H1 (cell line): ENCODE results near the gene ELOVL4. TPM values are rescaled to one million over a fixed set of nuclear protein-coding genes. Genes with fewer than 3 reads are reported as not detected.

Experiments
- CTCF ChIA-PET: fragments of 300-600 bp; sonication (Branson Sonifier 250); formaldehyde crosslinking; loops from one replicate; lab custom pipeline; 2021; ENCODE audit not compliant: partially characterized antibody; lab: Charles Lee
- POLR2A ChIA-PET: fragments of 300-600 bp; sonication (Branson Sonifier 250); formaldehyde crosslinking; loops from one replicate; lab custom pipeline; 2021; ENCODE audit warnings: inconsistent platforms; ENCODE audit not compliant: partially characterized antibody; lab: Charles Lee
- DNase-seq, 2 experiments: peaks; one replicate each; pipeline versions ENCODE4 v3.0.0 to v3.0.0-alpha.2; 2010 to 2022; ENCODE audit warnings: low spot score in 2 of 2, low read depth in 1 of 2, mixed read lengths in 1 of 2
- FAIRE-seq: peaks from 2 replicates; lab custom pipeline; 2011; peaks lifted over from hg19 to GRCh38; lab: Jason Lieb, UNC
- H2AFZ ChIP-seq: 2 replicates; pipeline ENCODE4 v1.8.1; 2012; ENCODE audit warnings: low read length, inconsistent platforms
- H2AK5ac ChIP-seq: 2 replicates; pipeline ENCODE4 v1.6.1; 2013; ENCODE audit warnings: low read depth, low read length
- H2BK120ac ChIP-seq: replicated peaks from 2 replicates; pipeline ENCODE3; 2013; ENCODE audit warnings: low read depth, low read length, inconsistent platforms
- H2BK12ac ChIP-seq: 2 replicates; pipeline ENCODE4 v1.6.1; 2013; ENCODE audit warnings: low read depth, low read length
- H2BK15ac ChIP-seq: 2 replicates; pipeline ENCODE4 v1.6.1; 2013; ENCODE audit warnings: low read length
- H2BK20ac ChIP-seq: 2 replicates; pipeline ENCODE4 v1.6.1; 2013; ENCODE audit warnings: low read length
- H2BK5ac ChIP-seq: 2 replicates; pipeline ENCODE4 v1.6.1; 2013; ENCODE audit warnings: low read depth, low read length
- H3K14ac ChIP-seq: 2 replicates; pipeline ENCODE4 v1.6.1; 2013; ENCODE audit warnings: inconsistent platforms; ENCODE audit not compliant: insufficient read length
- H3K18ac ChIP-seq: 2 replicates; pipeline ENCODE4 v1.6.1; 2013; ENCODE audit warnings: low read length; ENCODE audit errors: extremely low read depth
- H3K23ac ChIP-seq: 2 replicates; pipeline ENCODE4 v1.6.1; 2013; ENCODE audit warnings: inconsistent platforms; ENCODE audit not compliant: insufficient read length
- H3K23me2 ChIP-seq: 2 replicates; pipeline ENCODE4 v1.6.1; 2013; ENCODE audit warnings: low read depth, low read length
- H3K27ac ChIP-seq: 2 replicates; pipeline ENCODE4 v1.6.1; 2011; ENCODE audit warnings: low read depth, low read length, inconsistent platforms
- H3K27me3 ChIP-seq, 4 experiments: replicated peaks in 1 of 4; 1 replicate in 1 of 4; 2 replicates in 3 of 4; pipeline versions ENCODE4 v1.6.1 to v1.8.1; 2011 to 2013; ENCODE audit warnings: low read length in 3 of 4, mild to moderate bottlenecking in 3 of 4, inconsistent platforms in 2 of 4, mixed read lengths in 2 of 4, moderate library complexity in 1 of 4; ENCODE audit not compliant: control insufficient read depth in 3 of 4, insufficient read depth in 3 of 4; ENCODE audit errors: extremely low read depth in 1 of 4
- H3K36me3 ChIP-seq, 4 experiments: 2 replicates each; pipeline versions ENCODE4 v1.6.1 to v1.8.1; 2011 to 2013; ENCODE audit warnings: mild to moderate bottlenecking in 4 of 4, low read length in 3 of 4, moderate library complexity in 2 of 4, control low read depth in 1 of 4, inconsistent platforms in 1 of 4; ENCODE audit not compliant: insufficient read depth in 4 of 4, control insufficient read depth in 2 of 4
- H3K4ac ChIP-seq: replicated peaks from 2 replicates; pipeline ENCODE3; 2013; ENCODE audit warnings: low read length, low read depth, mixed read lengths, inconsistent platforms; ENCODE audit not compliant: insufficient read length
- H3K4me1 ChIP-seq, 4 experiments: replicated peaks in 1 of 4; 1 replicate in 1 of 4; 2 replicates in 3 of 4; pipeline versions ENCODE4 v1.6.1 to v1.8.1; 2011 to 2013; ENCODE audit warnings: low read length in 3 of 4, inconsistent platforms in 2 of 4, mixed read lengths in 1 of 4; ENCODE audit not compliant: insufficient read depth in 4 of 4, control insufficient read depth in 3 of 4
- H3K4me2 ChIP-seq, 2 experiments: 2 replicates each; pipeline versions ENCODE4 v1.6.1 to v1.8.1; 2011 to 2013; ENCODE audit warnings: low read depth in 2 of 2, low read length in 2 of 2, control low read depth in 1 of 2, inconsistent platforms in 1 of 2, mild to moderate bottlenecking in 1 of 2; ENCODE audit not compliant: insufficient read depth in 1 of 2
- H3K4me3 ChIP-seq, 4 experiments: fragments of 200-600, 300-600 bp in 1 of 4; sonication (generic), shearing (Covaris generic), sonication (Bioruptor Twin) in 1 of 4; 2 replicates each; pipeline versions ENCODE4 v1.5.1 to v1.8.1; 2011 to 2016; ENCODE audit warnings: low read length in 4 of 4, low read depth in 3 of 4, control low read depth in 2 of 4, inconsistent platforms in 2 of 4, mild to moderate bottlenecking in 2 of 4, mixed read lengths in 1 of 4, moderate library complexity in 1 of 4; ENCODE audit not compliant: insufficient read depth in 2 of 4; ENCODE audit errors: extremely low read depth in 1 of 4
- H3K56ac ChIP-seq: replicated peaks from 2 replicates; pipeline ENCODE3; 2013; ENCODE audit warnings: low read depth, mild to moderate bottlenecking, mixed read lengths, low read length, inconsistent platforms; ENCODE audit not compliant: insufficient read length
- H3K79me1 ChIP-seq: 2 replicates; pipeline ENCODE4 v1.6.1; 2013; ENCODE audit warnings: low read depth, low read length, control low read depth
- H3K79me2 ChIP-seq, 2 experiments: 2 replicates each; pipeline versions ENCODE4 v1.6.1 to v1.8.1; 2012 to 2013; ENCODE audit warnings: low read length in 2 of 2, mild to moderate bottlenecking in 2 of 2, inconsistent platforms in 1 of 2; ENCODE audit not compliant: insufficient read depth in 2 of 2, control insufficient read depth in 1 of 2
- H3K9ac ChIP-seq, 4 experiments: replicated peaks in 1 of 4; 1 replicate in 1 of 4; 2 replicates in 3 of 4; pipeline versions ENCODE4 v1.6.1 to v1.8.1; 2011 to 2013; ENCODE audit warnings: low read depth in 3 of 4, low read length in 3 of 4, control low read depth in 2 of 4, mild to moderate bottlenecking in 2 of 4, moderate library complexity in 2 of 4, inconsistent platforms in 1 of 4; ENCODE audit errors: extremely low read depth in 1 of 4
- H3K9me3 ChIP-seq, 2 experiments: 2 replicates each; pipeline versions ENCODE4 v1.6.1 to v1.8.1; 2012 to 2013; ENCODE audit warnings: mild to moderate bottlenecking in 2 of 2, moderate library complexity in 2 of 2, control low read depth in 1 of 2, inconsistent platforms in 1 of 2, low read depth in 1 of 2, low read length in 1 of 2, mixed read lengths in 1 of 2; ENCODE audit not compliant: insufficient read depth in 2 of 2
- H4K20me1 ChIP-seq, 2 experiments: replicated peaks in 1 of 2; 2 replicates each; pipeline versions ENCODE3 to v1.8.1; 2011 to 2013; ENCODE audit warnings: inconsistent platforms in 2 of 2, low read length in 2 of 2, mild to moderate bottlenecking in 1 of 2; ENCODE audit not compliant: insufficient read depth in 2 of 2, control insufficient read depth in 1 of 2
- H4K5ac ChIP-seq: 2 replicates; pipeline ENCODE4 v1.6.1; 2013; ENCODE audit warnings: low read length, low read depth, mixed read lengths, inconsistent platforms; ENCODE audit not compliant: insufficient read length
- H4K8ac ChIP-seq: 2 replicates; pipeline ENCODE4 v1.8.0; 2013; ENCODE audit warnings: mild to moderate bottlenecking, moderate library complexity, low read length, inconsistent platforms; ENCODE audit not compliant: insufficient read depth; ENCODE audit errors: extremely low read depth
- H4K91ac ChIP-seq: replicated peaks from 2 replicates; pipeline ENCODE3; 2013; ENCODE audit warnings: low read length, mixed read lengths, inconsistent platforms; ENCODE audit not compliant: insufficient read length
- ASH2L ChIP-seq: fragments of 200-600, 300-600 bp; sonication (generic); IDR thresholded peaks from one replicate; pipeline ENCODE4 v1.7.1; 2017; ENCODE audit warnings: low read length
- EP300 ChIP-seq, 2 experiments: IDR thresholded peaks; 1 replicate in 1 of 2; 2 replicates in 1 of 2; pipeline ENCODE4 v1.6.1; 2011 to 2012; ENCODE audit warnings: low read depth in 2 of 2, low read length in 2 of 2, mild to moderate bottlenecking in 2 of 2, borderline replicate concordance in 1 of 2, inconsistent platforms in 1 of 2, moderate library complexity in 1 of 2
- JUND ChIP-seq: IDR thresholded peaks from 2 replicates; pipeline ENCODE4 v1.6.1; 2011; ENCODE audit warnings: mild to moderate bottlenecking, improper control_type of control experiment, low read length
- RAD21 ChIP-seq, 2 experiments: IDR thresholded peaks in 1 of 2; conservative IDR thresholded peaks in 1 of 2; 2 replicates each; pipeline ENCODE4 v1.6.1; 2011; ENCODE audit warnings: low read depth in 2 of 2, low read length in 2 of 2, improper control_type of control experiment in 1 of 2, inconsistent platforms in 1 of 2, mild to moderate bottlenecking in 1 of 2, moderate library complexity in 1 of 2
- RBBP5 ChIP-seq: IDR thresholded peaks from 2 replicates; pipeline ENCODE4 v1.7.1; 2012; ENCODE audit warnings: low read depth, mild to moderate bottlenecking, inconsistent platforms, low read length, moderate library complexity, borderline replicate concordance
- RFX5 ChIP-seq: IDR thresholded peaks from 2 replicates; pipeline ENCODE4 v1.6.1; 2011; ENCODE audit warnings: low read depth, low read length, improper control_type of control experiment, borderline replicate concordance
- SIX5 ChIP-seq: IDR thresholded peaks from 2 replicates; pipeline ENCODE4 v1.6.1; 2011; ENCODE audit warnings: mild to moderate bottlenecking, low read depth, low read length
- SP4 ChIP-seq: IDR thresholded peaks from 2 replicates; pipeline ENCODE4 v1.6.1; 2012; ENCODE audit warnings: low read length, inconsistent platforms
- SUZ12 ChIP-seq: fragments of 200-600 bp; sonication (generic); IDR thresholded peaks from 2 replicates; pipeline ENCODE4 v1.6.1; 2012; ENCODE audit warnings: mild to moderate bottlenecking, inconsistent platforms, low read length, moderate library complexity, mixed read lengths
- TAF1 ChIP-seq: IDR thresholded peaks from 2 replicates; pipeline ENCODE4 v1.6.1; 2011; ENCODE audit warnings: mild to moderate bottlenecking, low read depth, low read length
- TCF12 ChIP-seq: IDR thresholded peaks from 2 replicates; pipeline ENCODE4 v1.6.1; 2011; ENCODE audit warnings: low read depth, mild to moderate bottlenecking, low read length
- TEAD4 ChIP-seq: IDR thresholded peaks from 2 replicates; pipeline ENCODE4 v1.6.1; 2012; ENCODE audit warnings: low read depth, low read length, inconsistent platforms, mixed read lengths
- polyA plus RNA-seq, 7 experiments: library from polyadenylated mRNA; depleted of rRNA in 3 of 7; stranded (reverse) in 5 of 7; unstranded in 2 of 7; fragments of >200 nt in 5 of 7; fragments of 200-250 nt in 2 of 7; gene quantifications; 1 replicate in 5 of 7; 2 replicates in 1 of 7; 4 replicates in 1 of 7; pipeline versions ENCODE4 v1.2.1 to v1.2.3, GENCODE V29; 2011 to 2013; ENCODE audit warnings: missing spikeins in 2 of 7, mixed read lengths in 2 of 7
- total RNA-seq: library from RNA; stranded (reverse); fragmentation: NEBNext Ultra II Directional; extraction: Animal tissue kit (Norgen Biotek cat#: 25700); gene quantifications from 2 replicates; pipeline ENCODE4 v1.2.1, GENCODE V29; 2021

Gene ELOVL4
- total and polyA plus RNA-seq, 2 of the 8 experiments (the other 6 are each of a cell fraction or from before 2014, with no cell fraction given) = 2.0 to 15.0 TPM

DNA sequence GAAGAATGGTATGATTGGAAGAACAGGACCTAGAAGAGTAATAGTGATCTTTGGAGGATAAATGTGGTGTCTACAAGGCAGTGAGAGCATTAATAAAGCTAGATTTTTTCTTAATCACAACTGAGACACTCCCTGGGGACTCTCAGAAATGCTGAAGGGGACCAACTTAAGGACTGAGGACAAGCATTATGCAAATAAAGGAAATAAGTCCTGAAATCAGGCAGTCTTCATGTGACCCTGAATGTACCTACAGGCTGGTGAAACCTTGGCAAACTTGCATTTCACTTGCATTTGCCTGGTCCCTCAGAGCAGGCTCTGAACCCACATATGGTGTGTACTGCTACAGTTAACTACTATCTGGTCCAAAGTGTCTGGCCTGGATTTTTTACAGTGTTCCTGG lies 37.8 kb upstream of the ELOVL4 start:
- FAIRE-seq = no peak

More for the DNA sequence above, 37.8 kb upstream of the ELOVL4 start:
- Histone ChIP-seq H4K91ac (no peak overlapping the region), H4K20me1 (no peaks in the 10 kb centered on the region), H3K56ac (no peak overlapping the region), H3K14ac (no peak overlapping the region), H4K8ac (no peak overlapping the region), H3K4me1 (no peaks in the 10 kb centered on the region), H2AFZ (no peak overlapping the region), H2BK15ac (no peak overlapping the region), H2BK5ac (no peak overlapping the region), H3K4ac (no peak overlapping the region), H3K9ac (no peak overlapping the region), H3K79me2 (no peaks in the 10 kb centered on the region), H2BK120ac (no peak overlapping the region), H3K4me3 (no peak overlapping the region), H2AK5ac (no peak overlapping the region), H3K79me1 (no peaks in the 10 kb centered on the region), H3K4me2 (no peak overlapping the region), H4K5ac (no peak overlapping the region), H2BK12ac (no peak overlapping the region), H3K27ac (no peak overlapping the region), H3K36me3 (no peaks in the 10 kb centered on the region), H3K18ac (no peak overlapping the region), H3K23ac (no peak overlapping the region), H3K9me3 (no peaks in the 10 kb centered on the region), H2BK20ac (no peak overlapping the region), H3K23me2 (no peaks in the 10 kb centered on the region), H3K27me3 (no peaks in the 10 kb centered on the region)
- DNase-seq = no peak
- POLR2A ChIA-PET = no interaction called here
- TF ChIP-seq TCF12 (no peak), EP300 (IDR thresholded peaks at IDR 0.05; ENCODE audit: borderline replicate concordance in 1 of 2, low read depth in 2 of 2, low read length in 2 of 2) (no peak), SP4 (no peak), SUZ12 (no peak), RAD21 (IDR thresholded peaks at IDR 0.05 in 1 of 2, conservative IDR thresholded peaks at IDR 0.05 in 1 of 2; ENCODE audit: low read depth in 2 of 2, low read length in 2 of 2) (no peak), RBBP5 (no peak), ASH2L (no peak), TAF1 (no peak), JUND (no peak), SIX5 (no peak), RFX5 (no peak), TEAD4 (no peak)
- CTCF ChIA-PET = interaction anchor here (0.7 to 5.6 kb wide), 10 partner anchors 10 to 1166 kb away, joined by 3 to 27 read pairs (median 3); no protein-coding TSS in a partner anchor
